ENCODE data around the gene KSR2. TPM values are rescaled to one million over a fixed set of nuclear protein-coding genes. Genes with fewer than 3 reads are reported as not detected.

The KSR2 gene
- total RNA-seq, 2 experiments from 2014 or later: 0.03 to 0.15 TPM

DNA sequence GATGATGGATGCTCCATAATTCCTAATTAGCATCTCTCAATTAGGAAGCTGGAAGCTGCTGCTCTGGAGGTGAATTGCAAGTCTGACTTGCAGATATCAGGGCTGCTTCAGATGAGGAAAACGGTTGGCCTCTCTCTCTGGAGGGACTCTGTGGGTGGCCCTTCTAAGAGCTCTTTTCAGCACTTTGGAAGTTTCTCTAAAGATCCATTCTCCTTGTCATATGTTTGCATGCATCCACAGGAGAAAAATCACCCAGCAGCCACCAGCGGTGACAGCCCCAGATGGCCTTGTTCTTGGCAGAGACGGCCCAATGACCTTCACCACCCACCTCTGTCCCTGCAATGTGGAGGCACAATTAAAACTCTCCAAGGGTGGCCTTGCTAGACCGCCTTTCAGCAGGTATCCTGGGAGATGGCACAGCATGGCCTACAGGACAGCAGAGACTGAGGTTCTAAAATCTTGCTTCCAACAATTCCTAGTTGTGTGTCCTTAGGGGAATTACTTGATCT lies 42.3 kb downstream of the KSR2 start:
- DNase-seq (ENCODE audit: low spot score): no peak
- CTCF ChIA-PET (ENCODE audit: unreplicated experiment): no interaction called here
- H2AFZ ChIP-seq (ENCODE audit: low read length): no peak overlapping the region
- H3K27ac ChIP-seq (ENCODE audit: low read depth, low read length, poor library complexity, severe bottlenecking): no peak overlapping the region
- intact Hi-C loops (cut with micrococcal nuclease; ENCODE audit: unreplicated experiment): no loop called here
- TF ChIP-seq EZH2phosphoT487 (IDR thresholded peaks at IDR 0.05; ENCODE audit: borderline replicate concordance, low read depth, low read length): no peak
- TF ChIP-seq, protein P1, sequence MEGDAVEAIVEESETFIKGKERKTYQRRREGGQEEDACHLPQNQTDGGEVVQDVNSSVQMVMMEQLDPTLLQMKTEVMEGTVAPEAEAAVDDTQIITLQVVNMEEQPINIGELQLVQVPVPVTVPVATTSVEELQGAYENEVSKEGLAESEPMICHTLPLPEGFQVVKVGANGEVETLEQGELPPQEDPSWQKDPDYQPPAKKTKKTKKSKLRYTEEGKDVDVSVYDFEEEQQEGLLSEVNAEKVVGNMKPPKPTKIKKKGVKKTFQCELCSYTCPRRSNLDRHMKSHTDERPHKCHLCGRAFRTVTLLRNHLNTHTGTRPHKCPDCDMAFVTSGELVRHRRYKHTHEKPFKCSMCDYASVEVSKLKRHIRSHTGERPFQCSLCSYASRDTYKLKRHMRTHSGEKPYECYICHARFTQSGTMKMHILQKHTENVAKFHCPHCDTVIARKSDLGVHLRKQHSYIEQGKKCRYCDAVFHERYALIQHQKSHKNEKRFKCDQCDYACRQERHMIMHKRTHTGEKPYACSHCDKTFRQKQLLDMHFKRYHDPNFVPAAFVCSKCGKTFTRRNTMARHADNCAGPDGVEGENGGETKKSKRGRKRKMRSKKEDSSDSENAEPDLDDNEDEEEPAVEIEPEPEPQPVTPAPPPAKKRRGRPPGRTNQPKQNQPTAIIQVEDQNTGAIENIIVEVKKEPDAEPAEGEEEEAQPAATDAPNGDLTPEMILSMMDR (conservative IDR thresholded peaks at IDR 0.05; ENCODE audit: low read length): no peak
- no TSS peak for BruUV-seq (replicated peaks)
- no peaks in the 10 kb centered on the region for H3K9me3 ChIP-seq (ENCODE audit: low read length)
- H3K9me2 ChIP-seq (ENCODE audit: insufficient read depth, low read length): no peaks in the 10 kb centered on the region
- H3K36me3 ChIP-seq (ENCODE audit: insufficient read depth, low read length): no peaks in the 10 kb centered on the region
- H3K4me3 ChIP-seq (ENCODE audit: low read depth, low read length, poor library complexity, severe bottlenecking): no peak overlapping the region
- H3K4me1 ChIP-seq (ENCODE audit: insufficient read depth, low read length, poor library complexity, severe bottlenecking): no peaks in the 10 kb centered on the region
- H4K20me1 ChIP-seq (ENCODE audit: insufficient read depth, low read length): no peaks in the 10 kb centered on the region
- POLR2A ChIA-PET: no interaction called here
- H3K79me2 ChIP-seq (ENCODE audit: insufficient read depth, low read depth, low read length): no peaks in the 10 kb centered on the region
- H3K4me2 ChIP-seq (ENCODE audit: low read length): no peak overlapping the region

DNA sequence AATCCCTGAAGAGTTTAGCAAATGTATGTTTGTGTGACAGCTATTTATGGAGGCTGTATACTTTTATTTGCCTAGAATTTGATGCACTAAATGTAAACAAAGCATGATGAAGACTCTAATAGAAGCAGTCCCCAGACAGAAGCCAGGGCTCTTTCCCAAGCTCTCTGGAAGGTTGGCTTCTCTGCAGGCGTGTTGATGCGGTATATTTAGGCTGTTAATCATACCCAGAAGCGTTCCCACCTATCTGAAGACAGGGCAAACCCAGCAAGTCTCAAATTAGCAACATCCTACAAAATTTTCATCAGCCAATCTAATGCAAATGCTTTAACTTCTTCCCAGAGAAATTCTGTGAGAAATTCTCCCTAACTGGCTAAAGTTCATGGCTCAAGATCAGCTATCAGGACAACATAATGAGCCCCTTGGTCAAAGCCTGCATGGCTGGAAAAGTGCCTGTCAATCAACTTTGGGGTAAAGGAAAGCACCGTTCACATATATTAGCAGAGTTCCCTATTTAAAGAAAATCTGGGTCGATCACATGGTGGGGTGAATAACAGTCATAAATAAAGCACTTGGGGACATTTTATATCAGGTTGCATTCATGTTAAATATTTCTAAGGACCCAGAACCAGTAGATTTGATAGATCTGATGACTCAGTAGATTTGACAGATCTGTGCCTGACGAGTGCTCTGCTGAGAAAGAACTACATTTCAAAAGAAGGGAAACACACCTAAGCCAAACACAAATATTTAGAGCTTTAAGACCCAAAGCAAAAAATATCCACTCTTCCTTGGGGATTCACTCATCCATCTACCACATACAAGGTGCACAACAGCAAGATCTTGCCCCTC lies 46.6 kb downstream of the KSR2 start:
- Histone ChIP-seq H3K79me2 (ENCODE audit: insufficient read depth, low read depth, low read length) (no peaks in the 10 kb centered on the region), H3K4me1 (ENCODE audit: insufficient read depth, low read length, poor library complexity, severe bottlenecking) (no peaks in the 10 kb centered on the region), H3K9me2 (ENCODE audit: insufficient read depth, low read length) (no peaks in the 10 kb centered on the region), H3K4me2 (ENCODE audit: low read length) (no peak overlapping the region), H3K27ac (ENCODE audit: low read depth, low read length, poor library complexity, severe bottlenecking) (no peak overlapping the region), H3K36me3 (ENCODE audit: insufficient read depth, low read length) (no peaks in the 10 kb centered on the region), H3K9me3 (ENCODE audit: low read length) (no peaks in the 10 kb centered on the region), H4K20me1 (ENCODE audit: insufficient read depth, low read length) (no peaks in the 10 kb centered on the region), H2AFZ (ENCODE audit: low read length) (no peak overlapping the region), H3K4me3 (ENCODE audit: low read depth, low read length, poor library complexity, severe bottlenecking) (no peak overlapping the region)
- BruUV-seq (replicated peaks): no TSS peak
- no peak for TF ChIP-seq EZH2phosphoT487 (IDR thresholded peaks at IDR 0.05; ENCODE audit: borderline replicate concordance, low read depth, low read length)
- TF ChIP-seq, protein P1 (conservative IDR thresholded peaks at IDR 0.05; ENCODE audit: low read length): no peak
- no peak for DNase-seq (ENCODE audit: low spot score)
- intact Hi-C loops (cut with micrococcal nuclease; ENCODE audit: unreplicated experiment): no loop called here
- POLR2A ChIA-PET: no interaction called here
- CTCF ChIA-PET (ENCODE audit: unreplicated experiment): no interaction called here

DNA sequence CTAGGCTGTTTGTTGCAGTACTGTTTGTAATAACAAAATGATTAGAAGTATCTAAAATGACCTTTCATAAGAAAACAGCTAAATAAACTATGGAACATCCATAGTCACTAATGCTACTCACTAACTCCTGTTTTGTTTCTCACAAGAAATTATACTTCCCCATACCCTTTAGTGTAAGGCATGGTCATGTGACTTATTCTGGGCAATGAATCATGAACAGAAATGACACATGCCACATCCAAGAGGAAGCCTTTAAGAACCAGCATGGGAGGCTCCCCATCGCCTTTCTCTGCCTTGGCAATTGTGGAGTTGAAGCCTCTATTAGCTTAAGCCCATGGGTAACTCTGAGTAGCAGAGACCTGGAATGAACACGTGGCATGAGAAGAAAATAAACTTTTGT lies 49.3 kb downstream of the KSR2 start:
- no peak overlapping the region for H3K4me2 ChIP-seq (ENCODE audit: low read length)
- H2AFZ ChIP-seq (ENCODE audit: low read length): no peak overlapping the region
- H3K4me3 ChIP-seq (ENCODE audit: low read depth, low read length, poor library complexity, severe bottlenecking): no peak overlapping the region
- no peaks in the 10 kb centered on the region for H3K79me2 ChIP-seq (ENCODE audit: insufficient read depth, low read depth, low read length)
- CTCF ChIA-PET (ENCODE audit: unreplicated experiment): no interaction called here
- no peaks in the 10 kb centered on the region for H4K20me1 ChIP-seq (ENCODE audit: insufficient read depth, low read length)
- no peak for TF ChIP-seq EZH2phosphoT487 (IDR thresholded peaks at IDR 0.05; ENCODE audit: borderline replicate concordance, low read depth, low read length)
- TF ChIP-seq, protein P1 (conservative IDR thresholded peaks at IDR 0.05; ENCODE audit: low read length): no peak
- POLR2A ChIA-PET: no interaction called here
- no TSS peak for BruUV-seq (replicated peaks)
- intact Hi-C loops (cut with micrococcal nuclease; ENCODE audit: unreplicated experiment): no loop called here
- H3K9me3 ChIP-seq (ENCODE audit: low read length): no peaks in the 10 kb centered on the region
- no peak overlapping the region for H3K27ac ChIP-seq (ENCODE audit: low read depth, low read length, poor library complexity, severe bottlenecking)
- DNase-seq (ENCODE audit: low spot score): no peak
- H3K9me2 ChIP-seq (ENCODE audit: insufficient read depth, low read length): no peaks in the 10 kb centered on the region
- no peaks in the 10 kb centered on the region for H3K36me3 ChIP-seq (ENCODE audit: insufficient read depth, low read length)
- no peaks in the 10 kb centered on the region for H3K4me1 ChIP-seq (ENCODE audit: insufficient read depth, low read length, poor library complexity, severe bottlenecking)

Data from OCI-LY7 (cell line).